HG03520 (cell line): ENCODE measurements around the gene CCDC57.

ENCODE experiments used
- ATAC-seq: cut with Tn5 transposase; IDR thresholded peaks from one replicate; pipeline ENCODE4 v1.9.1; 2021; ENCODE audit warnings: mild to moderate bottlenecking, moderate library complexity; ENCODE audit not compliant: unreplicated experiment

The CCDC57 gene

GRCh38 chr17:82064433-82065192 is 148.0 kb downstream of the CCDC57 start:
- no peak for ATAC-seq

GRCh38 chr17:82063424-82064415 is 148.9 kb downstream of the CCDC57 start:
- ATAC-seq, result no peak

- ATAC-seq, result no peak
Measured at GRCh38 chr17:82062984-82063368, 149.7 kb downstream of the CCDC57 start.

- no peak for ATAC-seq
Measured at GRCh38 chr17:82062076-82062983, 150.3 kb downstream of the CCDC57 start.

GRCh38 chr17:82061047-82061925 is 151.4 kb downstream of the CCDC57 start:
- no peak for ATAC-seq

GRCh38 chr17:82060614-82061013 is 152.0 kb downstream of the CCDC57 start:
- ATAC-seq, result no peak

GRCh38 chr17:82060001-82060380 is 152.7 kb downstream of the CCDC57 start:
- no peak for ATAC-seq

- ATAC-seq, result no peak
Measured at GRCh38 chr17:82059272-82060000, 153.2 kb downstream of the CCDC57 start.

- ATAC-seq, result no peak
Measured at GRCh38 chr17:82058855-82059249, 153.8 kb downstream of the CCDC57 start.

- ATAC-seq, result no peak
Measured at GRCh38 chr17:82058230-82058854, 154.3 kb downstream of the CCDC57 start.

GRCh38 chr17:82056729-82057621 is 155.7 kb downstream of the CCDC57 start:
- ATAC-seq, result no peak

GRCh38 chr17:82055965-82056728 is 156.5 kb downstream of the CCDC57 start:
- ATAC-seq, result no peak

- no peak for ATAC-seq
Measured at GRCh38 chr17:82055023-82055964, 157.3 kb downstream of the CCDC57 start.

- ATAC-seq, result no peak
Measured at GRCh38 chr17:82054351-82055022, 158.2 kb downstream of the CCDC57 start.

- ATAC-seq, result no peak
Measured at GRCh38 chr17:82053556-82054263, 158.9 kb downstream of the CCDC57 start.
